ENCODE data around the gene NKAPL.

DNA sequence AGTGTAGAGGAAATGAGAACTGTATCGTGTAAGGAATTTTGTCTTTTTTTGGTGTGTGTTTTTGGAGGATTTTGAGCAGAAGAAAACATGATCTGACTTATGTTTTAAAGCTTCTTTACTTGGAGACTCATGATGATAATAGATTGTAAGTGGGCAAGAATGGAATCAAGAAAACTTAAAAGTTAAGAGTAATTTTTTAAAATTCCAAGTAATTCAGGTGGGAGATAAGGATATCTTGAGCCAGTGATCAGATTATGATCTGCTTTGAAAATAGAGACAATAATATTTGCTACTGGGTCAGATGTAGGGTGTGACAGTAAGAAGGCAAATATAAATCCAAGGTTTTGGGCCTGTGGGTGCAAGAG lies 8.6 kb downstream of the NKAPL start:
- no peak for TF ChIP-seq POLR2A (IDR thresholded peaks at IDR 0.05; ENCODE audit: extremely low read depth, insufficient read length)
- TF ChIP-seq, protein P1, sequence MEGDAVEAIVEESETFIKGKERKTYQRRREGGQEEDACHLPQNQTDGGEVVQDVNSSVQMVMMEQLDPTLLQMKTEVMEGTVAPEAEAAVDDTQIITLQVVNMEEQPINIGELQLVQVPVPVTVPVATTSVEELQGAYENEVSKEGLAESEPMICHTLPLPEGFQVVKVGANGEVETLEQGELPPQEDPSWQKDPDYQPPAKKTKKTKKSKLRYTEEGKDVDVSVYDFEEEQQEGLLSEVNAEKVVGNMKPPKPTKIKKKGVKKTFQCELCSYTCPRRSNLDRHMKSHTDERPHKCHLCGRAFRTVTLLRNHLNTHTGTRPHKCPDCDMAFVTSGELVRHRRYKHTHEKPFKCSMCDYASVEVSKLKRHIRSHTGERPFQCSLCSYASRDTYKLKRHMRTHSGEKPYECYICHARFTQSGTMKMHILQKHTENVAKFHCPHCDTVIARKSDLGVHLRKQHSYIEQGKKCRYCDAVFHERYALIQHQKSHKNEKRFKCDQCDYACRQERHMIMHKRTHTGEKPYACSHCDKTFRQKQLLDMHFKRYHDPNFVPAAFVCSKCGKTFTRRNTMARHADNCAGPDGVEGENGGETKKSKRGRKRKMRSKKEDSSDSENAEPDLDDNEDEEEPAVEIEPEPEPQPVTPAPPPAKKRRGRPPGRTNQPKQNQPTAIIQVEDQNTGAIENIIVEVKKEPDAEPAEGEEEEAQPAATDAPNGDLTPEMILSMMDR (IDR thresholded peaks at IDR 0.05; ENCODE audit: low read depth, low read length) = no peak
- TF ChIP-seq MAX (IDR thresholded peaks at IDR 0.05; ENCODE audit: low read depth, low read length) = no peak
